Activated T-cell treated with anti-CD3 and anti-CD28 coated beads, Interleukin-2, amount 50 U/mL, for 72 hours (primary cell): ENCODE measurements around the gene WIPF3. TPM values are rescaled to one million over a fixed set of nuclear protein-coding genes. Genes with fewer than 3 reads are reported as not detected.

ENCODE experiments used
- ATAC-seq, 2 donors: fragments of 150-1000 bp; cut with Tn5 transposase; replicated peaks in 1 of 2; 2 replicates each; pipeline ENCODE4 v1.10.0; 2021; ENCODE audit warnings: moderate library complexity in 2 of 2, mild to moderate bottlenecking in 1 of 2
- DNase-seq, 2 donors: peaks; one replicate each; pipeline ENCODE4 v3.0.0; 2021 to 2022; ENCODE audit warnings: mixed read lengths in 1 of 2
- H3K27ac Mint-ChIP-seq: one replicate; pipeline ENCODE4 v1.8.0; 2022; ENCODE audit warnings: mild to moderate bottlenecking, moderate library complexity, mixed read lengths
- H3K27me3 Mint-ChIP-seq: one replicate; pipeline ENCODE4 v1.8.0; 2022; ENCODE audit warnings: low read depth, mixed read lengths
- H3K36me3 Mint-ChIP-seq, 2 donors: one replicate each; pipeline ENCODE4 v1.8.0; 2022; ENCODE audit warnings: mixed read lengths in 2 of 2, mild to moderate bottlenecking in 1 of 2; ENCODE audit not compliant: insufficient read depth in 2 of 2
- H3K4me1 Mint-ChIP-seq: one replicate; pipeline ENCODE4 v1.8.0; 2022; ENCODE audit warnings: low read depth, mixed read lengths
- H3K4me3 Mint-ChIP-seq, 2 donors: one replicate each; pipeline ENCODE4 v1.8.0; 2022; ENCODE audit warnings: mild to moderate bottlenecking in 2 of 2, mixed read lengths in 2 of 2, moderate library complexity in 2 of 2
- H3K9me3 Mint-ChIP-seq, 2 donors: one replicate each; pipeline ENCODE4 v1.8.0; 2022; ENCODE audit warnings: mixed read lengths in 2 of 2
- total RNA-seq, 2 donors: library from RNA; stranded (reverse); gene quantifications; one replicate each; pipeline ENCODE4 v1.2.3, GENCODE V29; 2022

Gene WIPF3, protein sequence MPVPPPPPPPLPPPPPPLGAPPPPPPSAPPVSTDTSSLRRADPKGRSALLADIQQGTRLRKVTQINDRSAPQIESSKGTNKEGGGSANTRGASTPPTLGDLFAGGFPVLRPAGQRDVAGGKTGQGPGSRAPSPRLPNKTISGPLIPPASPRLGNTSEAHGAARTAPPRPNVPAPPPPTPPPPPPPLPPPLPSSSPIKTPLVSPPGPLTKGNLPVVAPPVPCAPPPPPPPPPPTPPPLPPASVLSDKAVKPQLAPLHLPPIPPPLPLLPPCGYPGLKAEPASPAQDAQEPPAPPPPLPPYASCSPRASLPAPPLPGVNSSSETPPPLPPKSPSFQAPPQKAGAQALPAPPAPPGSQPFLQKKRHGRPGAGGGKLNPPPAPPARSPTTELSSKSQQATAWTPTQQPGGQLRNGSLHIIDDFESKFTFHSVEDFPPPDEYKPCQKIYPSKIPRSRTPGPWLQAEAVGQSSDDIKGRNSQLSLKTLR
- total RNA-seq: not detected

DNA sequence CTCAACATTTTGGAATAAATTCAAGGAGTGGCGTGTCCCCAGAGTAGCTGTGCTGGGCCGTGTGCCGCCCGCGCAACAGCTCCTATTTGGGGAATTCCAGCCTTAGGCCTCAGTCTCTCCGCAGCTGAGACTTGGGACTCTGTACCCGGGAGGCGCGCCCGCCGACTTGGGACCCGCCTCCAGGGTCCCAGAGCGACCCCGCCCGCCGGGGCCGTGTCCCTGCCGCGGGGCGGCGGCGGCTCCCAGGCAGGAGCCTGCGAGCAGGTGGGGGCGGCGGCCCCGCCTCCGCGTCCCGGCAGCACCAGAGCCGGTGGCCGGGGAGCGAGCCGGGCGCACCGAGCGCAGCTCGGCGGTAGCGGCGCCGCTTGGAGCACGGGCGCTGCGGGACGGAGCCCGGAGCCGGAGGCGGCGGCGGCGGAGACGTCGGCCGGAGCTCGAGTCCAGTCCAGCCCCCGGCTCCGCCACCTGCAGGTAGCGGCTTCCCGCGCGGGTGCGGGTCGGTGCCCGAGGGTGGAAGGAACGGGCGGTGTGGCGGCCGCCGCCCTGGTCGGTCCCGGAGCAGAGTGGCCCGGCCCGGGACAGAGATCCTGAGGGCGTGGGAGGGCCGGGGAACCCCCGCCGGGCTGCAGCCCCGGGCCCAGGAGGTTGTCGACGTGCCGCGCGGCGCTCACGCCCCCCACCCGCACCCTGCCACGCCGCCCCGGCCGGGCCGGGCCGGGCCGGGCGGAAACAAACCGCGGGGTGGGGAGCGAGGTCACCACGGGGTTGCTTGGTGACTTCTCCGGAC lies at the start of gene WIPF3:
TSS of gene WIPF3 (plus strand) at position 301 of the 787 bp plus-strand sequence. CDS start 28,217 bp downstream, outside the sequence.
- H3K36me3 Mint-ChIP-seq: no peaks in the 10 kb centered on the region
- peaks cover 9% of the 10 kb centered on the region for H3K4me1 Mint-ChIP-seq
- peak within 1 kb of the TSS; percentile 17 to 70 for H3K4me3 Mint-ChIP-seq
- no peaks in the 10 kb centered on the region for H3K9me3 Mint-ChIP-seq
- DNase-seq (peak in 1 of 2 donors; percentile 5), ATAC-seq (peak; percentile 45 to 52)
- H3K27ac Mint-ChIP-seq: no peak within 1 kb of the TSS
- peaks cover 77% of the 10 kb centered on the region for H3K27me3 Mint-ChIP-seq

DNA sequence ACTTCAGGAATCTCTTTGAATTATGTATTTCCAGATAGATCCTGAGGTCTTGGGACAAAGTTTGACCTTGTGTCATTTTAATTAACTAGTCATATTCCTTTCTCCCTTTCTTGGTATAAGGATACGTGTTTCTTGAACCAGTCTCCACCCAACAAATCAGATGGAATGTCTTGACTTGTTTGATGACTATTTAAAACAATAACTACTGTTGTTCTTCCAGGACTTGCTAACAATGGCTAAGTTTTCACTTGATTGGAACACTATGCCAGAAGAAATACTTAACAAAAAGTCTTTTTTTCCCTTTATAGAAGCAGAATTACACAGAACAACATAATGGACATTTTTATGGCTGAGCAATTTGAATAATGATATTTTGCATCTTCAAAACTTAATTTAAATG lies 43.0 kb upstream of the WIPF3 start:
- Mint-ChIP-seq H3K27me3 (peaks cover 18% of the 10 kb centered on the region), H3K36me3 (no peaks in the 10 kb centered on the region), H3K4me1 (no peaks in the 10 kb centered on the region), H3K9me3 (no peaks in the 10 kb centered on the region), H3K27ac (no peak overlapping the region), H3K4me3 (no peak overlapping the region)
- ATAC-seq (no peak), DNase-seq (no peak)

DNA sequence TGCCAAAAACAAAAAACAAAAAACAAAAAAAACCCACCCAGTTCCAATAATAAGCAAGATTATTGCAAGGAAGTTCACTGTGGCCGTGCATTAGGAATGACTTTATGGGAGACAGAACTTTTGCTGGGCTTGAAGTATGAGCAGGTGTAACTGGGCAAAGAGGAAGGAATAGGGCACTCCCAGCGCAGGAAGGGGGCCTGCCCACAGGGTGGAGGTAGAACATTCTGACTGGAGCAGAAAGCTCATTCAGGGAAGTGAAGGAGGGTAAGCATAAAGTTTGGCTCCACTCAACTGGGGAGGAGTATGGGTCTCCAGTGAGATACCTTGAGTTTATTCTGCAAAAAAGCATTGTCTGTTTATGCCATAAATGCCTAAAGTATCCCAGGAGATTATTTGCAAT lies 42.1 kb upstream of the WIPF3 start:
- ATAC-seq (no peak), DNase-seq (no peak)

DNA sequence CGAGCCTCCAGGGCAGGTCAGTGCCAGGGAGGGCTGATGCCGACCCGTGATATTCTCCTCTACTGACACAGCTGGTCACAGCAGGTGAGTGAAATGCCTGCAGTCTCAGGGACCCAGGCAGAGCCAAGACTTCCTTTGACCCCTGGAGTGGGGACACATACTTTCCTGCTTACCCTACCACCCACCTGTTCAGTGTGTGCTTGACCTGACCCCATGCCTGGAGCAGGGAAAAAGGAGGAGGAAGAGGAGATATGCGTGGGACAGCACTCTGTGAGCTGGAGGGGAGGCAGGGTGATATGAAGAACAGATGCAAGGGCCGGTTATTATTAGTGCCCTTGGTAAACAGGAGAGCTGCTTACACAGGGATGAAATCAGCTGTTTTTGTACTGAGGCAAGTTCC lies 40.8 kb upstream of the WIPF3 start:
- Mint-ChIP-seq H3K27ac (no peak overlapping the region), H3K9me3 (no peaks in the 10 kb centered on the region), H3K4me3 (no peak overlapping the region), H3K27me3 (peaks cover 18% of the 10 kb centered on the region), H3K4me1 (no peaks in the 10 kb centered on the region), H3K36me3 (no peaks in the 10 kb centered on the region)
- no peak for ATAC-seq
- DNase-seq: no peak

More for the DNA sequence above, 42.1 kb upstream of the WIPF3 start:
- Mint-ChIP-seq H3K27ac (no peak overlapping the region), H3K4me3 (no peak overlapping the region), H3K9me3 (no peaks in the 10 kb centered on the region), H3K4me1 (no peaks in the 10 kb centered on the region), H3K36me3 (no peaks in the 10 kb centered on the region), H3K27me3 (peaks cover 18% of the 10 kb centered on the region)

DNA sequence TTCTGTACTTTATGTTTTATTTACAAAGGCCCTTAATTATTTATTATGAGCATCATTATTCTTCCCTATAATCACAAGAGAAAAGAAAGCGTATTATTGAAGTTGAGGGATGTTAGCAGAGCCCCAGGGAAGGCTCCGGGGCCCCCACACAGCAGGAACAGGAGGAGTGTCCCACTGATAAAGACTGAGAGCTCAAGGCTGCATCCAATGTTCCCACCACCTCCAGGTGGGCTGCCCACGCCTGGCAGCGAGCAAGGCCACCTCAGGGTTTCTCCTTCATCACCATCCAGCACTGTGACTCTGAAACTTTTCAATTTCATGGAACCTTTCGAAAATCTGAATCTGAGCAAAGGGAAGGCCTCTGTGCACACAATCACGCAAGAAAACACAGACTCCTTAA lies 35.9 kb upstream of the WIPF3 start:
- Mint-ChIP-seq H3K4me3 (no peak overlapping the region), H3K36me3 (no peaks in the 10 kb centered on the region), H3K9me3 (peaks cover 0 to 4% of the 10 kb centered on the region in 2 donors), H3K27me3 (peaks cover 23% of the 10 kb centered on the region), H3K27ac (no peak overlapping the region), H3K4me1 (no peaks in the 10 kb centered on the region)
- no peak for ATAC-seq
- DNase-seq: no peak

DNA sequence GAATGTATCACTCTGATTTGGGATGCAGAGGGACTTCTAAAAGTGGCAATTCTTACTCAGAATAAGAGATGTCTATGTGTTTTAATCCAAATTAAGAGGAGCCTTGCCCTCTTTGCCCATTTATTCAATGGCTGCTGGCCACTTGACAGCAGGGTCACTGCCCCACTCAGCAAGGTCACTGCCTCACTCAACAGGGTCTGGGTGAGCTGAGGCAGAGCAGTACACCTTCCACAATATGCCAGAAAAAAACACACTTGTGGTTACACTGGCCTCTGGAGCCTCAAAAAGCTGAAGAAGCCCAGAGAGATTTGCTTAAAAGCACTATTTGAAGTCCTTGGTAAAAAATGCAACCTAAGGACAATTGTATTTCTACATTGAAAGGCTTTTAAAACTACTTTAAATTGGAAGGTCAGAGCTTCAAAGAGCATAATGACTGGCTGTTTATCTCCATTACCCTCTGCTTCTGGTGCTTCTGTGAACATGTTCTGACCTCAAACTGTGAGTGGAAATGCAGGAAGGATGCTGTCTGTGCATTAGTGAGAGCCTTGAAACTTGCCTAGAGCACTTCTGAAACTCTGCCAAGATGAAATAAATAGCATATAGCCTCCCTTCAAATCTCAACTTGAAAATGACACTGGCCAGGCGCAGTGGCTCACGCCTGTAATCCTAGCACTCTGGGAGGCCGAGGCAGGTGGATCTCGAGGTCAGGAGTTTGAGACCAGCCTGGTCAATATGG lies 35.1 kb upstream of the WIPF3 start:
- H3K4me3 Mint-ChIP-seq: no peak overlapping the region
- peaks cover 25% of the 10 kb centered on the region for H3K27me3 Mint-ChIP-seq
- DNase-seq: no peak
- peaks cover 0 to 4% of the 10 kb centered on the region in 2 donors for H3K9me3 Mint-ChIP-seq
- no peaks in the 10 kb centered on the region for H3K36me3 Mint-ChIP-seq
- no peak for ATAC-seq
- no peaks in the 10 kb centered on the region for H3K4me1 Mint-ChIP-seq
- H3K27ac Mint-ChIP-seq: no peak overlapping the region

DNA sequence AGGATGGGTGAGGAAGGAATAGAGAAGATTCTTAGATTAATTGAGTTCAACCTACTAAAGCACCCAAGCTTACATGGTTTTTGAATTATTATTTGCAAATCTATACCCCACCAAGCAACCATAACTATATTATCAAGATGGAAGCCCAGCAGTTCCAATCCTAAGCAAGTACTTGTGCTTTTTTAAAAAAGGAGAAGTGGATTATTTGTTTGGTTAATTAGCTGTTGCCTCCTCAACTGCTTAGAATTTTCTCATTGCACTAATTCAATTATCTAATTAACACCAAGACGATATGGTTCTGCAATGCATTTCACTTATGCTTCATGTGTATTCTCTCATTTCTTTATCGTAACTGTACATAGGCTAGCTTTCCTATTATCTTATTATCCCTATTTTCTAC lies 27.3 kb upstream of the WIPF3 start:
- H3K4me1 Mint-ChIP-seq: no peaks in the 10 kb centered on the region
- peaks cover 30% of the 10 kb centered on the region for H3K27me3 Mint-ChIP-seq
- peaks cover 0 to 4% of the 10 kb centered on the region in 2 donors for H3K9me3 Mint-ChIP-seq
- ATAC-seq: no peak
- H3K4me3 Mint-ChIP-seq: no peak overlapping the region
- no peak for DNase-seq
- no peak overlapping the region for H3K27ac Mint-ChIP-seq
- no peaks in the 10 kb centered on the region for H3K36me3 Mint-ChIP-seq

DNA sequence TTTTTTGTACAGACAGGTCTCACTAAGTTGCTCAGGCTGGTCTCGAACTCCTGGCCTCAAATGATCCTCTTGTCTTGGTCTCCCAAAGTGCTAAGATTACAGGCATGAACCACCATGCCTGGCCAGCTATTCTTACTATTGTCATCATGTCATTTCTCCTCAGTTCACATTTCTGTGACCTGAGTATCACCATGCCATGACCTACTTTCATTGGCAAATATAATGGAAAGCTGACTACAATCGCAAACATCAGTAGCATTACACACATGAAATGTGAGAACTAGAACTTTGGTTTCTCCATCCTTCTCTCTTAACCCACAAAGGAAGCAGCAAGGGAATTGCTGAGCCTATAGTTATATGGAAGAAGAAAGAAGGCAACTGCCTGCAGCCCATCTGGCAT lies 26.0 kb upstream of the WIPF3 start:
- no peak for ATAC-seq

DNA sequence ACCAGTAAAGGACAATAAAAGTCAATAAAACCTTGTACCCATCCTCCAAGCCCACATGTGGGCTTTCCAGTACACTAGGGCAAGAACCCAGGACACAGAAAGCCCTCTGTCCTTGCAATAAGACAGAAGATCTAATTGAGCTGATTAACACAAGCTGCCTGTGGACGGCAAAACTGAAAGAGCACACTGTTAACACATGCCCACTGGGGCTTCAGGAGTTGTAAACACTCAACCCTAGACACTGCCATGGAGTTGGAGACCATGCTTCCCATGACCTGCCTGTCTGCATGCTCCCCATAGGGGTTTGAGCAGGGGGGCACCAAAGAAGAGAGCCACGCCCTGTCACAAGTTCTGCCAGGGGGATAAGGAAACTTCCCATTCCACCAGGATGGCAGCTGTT lies 22.6 kb upstream of the WIPF3 start:
- ATAC-seq: no peak

More for the DNA sequence above, 26.0 kb upstream of the WIPF3 start:
- no peak for DNase-seq
- no peak overlapping the region for H3K27ac Mint-ChIP-seq
- no peak overlapping the region for H3K4me3 Mint-ChIP-seq
- no peaks in the 10 kb centered on the region for H3K4me1 Mint-ChIP-seq
- H3K9me3 Mint-ChIP-seq: no peaks in the 10 kb centered on the region
- no peaks in the 10 kb centered on the region for H3K36me3 Mint-ChIP-seq
- H3K27me3 Mint-ChIP-seq: peaks cover 25% of the 10 kb centered on the region

DNA sequence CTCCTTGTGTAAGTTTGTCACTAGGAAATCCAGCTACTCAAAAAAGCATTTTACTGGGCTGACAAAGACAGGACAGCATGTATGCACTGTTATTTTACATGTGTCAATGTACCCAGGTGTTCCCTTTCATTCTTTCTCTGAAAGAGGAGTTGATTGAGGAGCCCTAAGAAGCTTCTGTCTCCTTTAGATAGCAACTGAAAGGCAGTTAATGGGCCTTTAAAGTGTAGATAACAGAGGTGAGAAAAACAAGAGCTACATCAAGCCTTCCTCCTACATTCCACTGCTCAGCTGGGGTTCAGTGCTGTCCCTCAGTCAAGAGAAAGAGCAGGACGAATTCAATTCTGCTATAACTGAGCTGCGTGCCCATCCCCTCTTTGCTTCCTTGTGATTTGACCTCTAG lies 12.8 kb upstream of the WIPF3 start:
- Mint-ChIP-seq H3K27ac (no peak overlapping the region), H3K4me3 (no peak overlapping the region), H3K27me3 (peaks cover 6% of the 10 kb centered on the region), H3K9me3 (no peaks in the 10 kb centered on the region), H3K36me3 (no peaks in the 10 kb centered on the region), H3K4me1 (no peaks in the 10 kb centered on the region)
- DNase-seq: no peak
- no peak for ATAC-seq

More for the DNA sequence above, 22.6 kb upstream of the WIPF3 start:
- no peak overlapping the region for H3K4me3 Mint-ChIP-seq
- no peak for DNase-seq
- peaks cover 1% of the 10 kb centered on the region for H3K27me3 Mint-ChIP-seq
- H3K4me1 Mint-ChIP-seq: no peaks in the 10 kb centered on the region
- H3K36me3 Mint-ChIP-seq: no peaks in the 10 kb centered on the region
- no peak overlapping the region for H3K27ac Mint-ChIP-seq
- no peaks in the 10 kb centered on the region for H3K9me3 Mint-ChIP-seq

DNA sequence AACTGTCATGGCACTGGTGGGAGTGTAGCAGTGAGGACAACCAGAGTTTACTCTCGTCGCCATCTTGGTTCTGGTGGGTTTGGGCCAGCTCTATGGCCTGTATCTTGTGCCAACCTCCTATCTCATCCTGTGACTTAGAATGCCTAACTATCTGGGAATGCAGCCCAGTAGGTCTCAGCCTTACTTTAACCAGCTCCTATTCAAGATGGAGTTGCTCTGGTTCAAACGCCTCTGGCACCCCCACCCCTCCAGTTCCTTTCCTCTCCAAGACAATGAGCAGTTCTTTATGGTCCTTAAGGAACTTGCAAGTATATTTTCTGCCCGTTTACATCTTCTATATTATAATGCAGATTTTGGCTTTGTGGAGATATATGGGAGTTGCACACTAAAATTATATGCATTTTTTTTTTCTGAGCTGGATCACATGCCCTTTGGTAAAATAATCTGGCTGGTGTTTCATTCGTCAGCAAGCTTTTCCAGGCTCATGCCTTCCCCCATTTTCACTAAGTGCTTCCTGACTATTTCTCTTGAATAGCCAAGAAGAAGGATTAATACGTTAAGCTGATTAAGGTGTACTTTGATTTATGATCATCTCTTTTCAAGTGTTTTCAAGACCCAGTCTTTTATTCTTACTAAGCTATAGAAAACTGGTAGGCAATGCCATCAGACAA lies 11.2 kb upstream of the WIPF3 start:
- Mint-ChIP-seq H3K4me1 (no peaks in the 10 kb centered on the region), H3K9me3 (no peaks in the 10 kb centered on the region), H3K4me3 (no peak overlapping the region), H3K27ac (no peak overlapping the region), H3K36me3 (no peaks in the 10 kb centered on the region), H3K27me3 (peaks cover 6% of the 10 kb centered on the region)
- DNase-seq (no peak), ATAC-seq (no peak)

DNA sequence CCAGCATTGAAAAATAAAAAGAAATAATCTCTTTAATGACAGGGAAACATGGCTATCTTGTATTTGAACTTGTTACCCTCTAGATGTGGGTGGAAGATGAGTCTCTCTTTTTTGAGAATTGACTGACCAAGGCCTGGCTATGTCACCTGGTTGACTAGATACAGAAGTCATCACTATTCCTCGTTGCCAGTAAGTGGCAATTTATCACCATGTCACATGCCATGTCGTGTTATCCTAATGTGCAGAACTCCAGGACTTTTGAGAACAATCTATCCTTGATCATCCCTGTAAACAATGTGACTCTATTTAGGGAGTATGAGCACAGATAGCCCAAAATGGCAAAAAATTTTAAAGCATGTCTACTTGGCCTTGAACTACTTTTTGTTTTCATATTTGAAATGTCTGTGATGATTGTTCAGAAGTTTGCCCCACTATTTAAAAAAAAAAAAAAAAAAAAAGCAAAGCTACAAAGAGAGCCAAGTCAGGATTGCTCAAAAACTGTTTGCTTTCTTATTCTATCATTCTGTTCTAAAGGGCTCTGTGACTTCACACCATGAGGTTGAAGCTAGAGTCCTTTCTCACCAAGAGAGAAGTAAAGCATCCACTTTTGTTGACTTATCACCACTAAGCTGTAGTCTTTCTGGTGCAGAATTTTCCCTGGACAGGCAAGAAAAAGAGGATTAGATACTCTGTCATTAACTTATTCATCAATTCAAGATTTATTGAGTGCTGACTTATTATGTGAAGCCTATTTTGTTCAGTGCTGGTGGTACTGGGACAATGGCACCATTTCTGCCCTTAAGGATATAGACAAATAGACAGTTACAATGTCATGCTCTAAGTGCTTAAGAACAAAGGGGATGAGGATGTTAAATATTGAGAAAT lies 10.4 kb upstream of the WIPF3 start:
- no peaks in the 10 kb centered on the region for H3K9me3 Mint-ChIP-seq
- DNase-seq (no peak), ATAC-seq (no peak)
- no peaks in the 10 kb centered on the region for H3K36me3 Mint-ChIP-seq
- H3K4me1 Mint-ChIP-seq: no peaks in the 10 kb centered on the region
- H3K4me3 Mint-ChIP-seq: no peak overlapping the region
- H3K27me3 Mint-ChIP-seq: peaks cover 6% of the 10 kb centered on the region
- H3K27ac Mint-ChIP-seq: no peak overlapping the region
